Upper lobe of left lung (tissue), 6 donors: Measurements from ENCODE around the gene HIVEP3. TPM values are rescaled to one million over a fixed set of nuclear protein-coding genes. Genes with fewer than 3 reads are reported as not detected.

Experiments
- ATAC-seq, 2 donors: fragments of 200-7000 bp; cut with Tn5 transposase; one replicate each; pipeline ENCODE4 v1.9.1; 2022; ENCODE audit warnings: mild to moderate bottlenecking in 2 of 2, moderate library complexity in 2 of 2; ENCODE audit not compliant: low FRiP score in 2 of 2
- DNase-seq, 2 donors: peaks; one replicate each; pipeline ENCODE4 v3.0.0-alpha.2; 2019 to 2020
- H3K27ac ChIP-seq, 4 donors: fragments of 200-600 bp; sonication (generic); one replicate each; pipeline ENCODE4 v1.5.1; 2016 to 2019
- H3K27me3 ChIP-seq, 4 donors: fragments of 200-600 bp; sonication (generic); one replicate each; pipeline ENCODE4 v1.5.1; 2017 to 2019
- H3K36me3 ChIP-seq, 4 donors: fragments of 200-600 bp; sonication (generic); one replicate each; pipeline ENCODE4 v1.5.1; 2016 to 2019
- H3K4me1 ChIP-seq, 4 donors: fragments of 200-600 bp; sonication (generic); one replicate each; pipeline ENCODE4 v1.5.1; 2018 to 2019
- H3K4me3 ChIP-seq, 4 donors: fragments of 200-600 bp; sonication (generic); one replicate each; pipeline ENCODE4 v1.5.1; 2017 to 2019; ENCODE audit warnings: mild to moderate bottlenecking in 2 of 4, moderate library complexity in 1 of 4
- H3K9me3 ChIP-seq, 4 donors: fragments of 200-600 bp; sonication (generic); one replicate each; pipeline ENCODE4 v1.5.1; 2018 to 2019
- EP300 ChIP-seq, 4 donors: sonication (generic); formaldehyde crosslinking; IDR thresholded peaks; one replicate each; pipeline ENCODE4 v1.5.1; 2017; ENCODE audit warnings: antibody characterized with exemption in 4 of 4, control low read depth in 2 of 4
- POLR2A ChIP-seq, 4 donors: fragments of 450-650 bp; IDR thresholded peaks; one replicate each; pipeline ENCODE4 v1.5.1; 2016 to 2017; ENCODE audit warnings: antibody characterized with exemption in 4 of 4, mild to moderate bottlenecking in 2 of 4
- POLR2AphosphoS5 ChIP-seq, 2 donors: sonication (generic); formaldehyde crosslinking; IDR thresholded peaks; one replicate each; pipeline ENCODE4 v1.5.1; 2017; ENCODE audit warnings: antibody characterized with exemption in 2 of 2
- WGBS, 2 donors: methylation state at CpG; one replicate each; pipeline ENCODE4 v1.1.5; 2017 to 2018; 5-methylcytosine and 5-hydroxymethylcytosine counted together
- total RNA-seq, 6 donors: library from RNA; depleted of rRNA in 4 of 6; stranded (reverse); fragments of >200 nt in 4 of 6; gene quantifications; one replicate each; pipeline versions ENCODE4 v1.1.0 to v1.2.1, GENCODE V29; 2016 to 2021
- TF ChIP-seq, protein P1 (sequence below), 6 experiments: fragments of 450-650 bp in 4 of 6; fragments of 200-600 bp in 2 of 6; sonication (generic) in 2 of 6; IDR thresholded peaks; one replicate each; pipeline ENCODE4 v1.5.1; 2016 to 2019; ENCODE audit warnings: antibody characterized with exemption in 6 of 6
- donor health status: DM: no; HTN: no; CAD: no; lungs with moderate emphysema.
- donor health status: DM: no; HTN: yes; CAD: no; lungs with severe emphysema.

The HIVEP3 gene
- total RNA-seq, 6 donors from 2014 or later = 9.7 to 23.0 (median 11.6) TPM

DNA sequence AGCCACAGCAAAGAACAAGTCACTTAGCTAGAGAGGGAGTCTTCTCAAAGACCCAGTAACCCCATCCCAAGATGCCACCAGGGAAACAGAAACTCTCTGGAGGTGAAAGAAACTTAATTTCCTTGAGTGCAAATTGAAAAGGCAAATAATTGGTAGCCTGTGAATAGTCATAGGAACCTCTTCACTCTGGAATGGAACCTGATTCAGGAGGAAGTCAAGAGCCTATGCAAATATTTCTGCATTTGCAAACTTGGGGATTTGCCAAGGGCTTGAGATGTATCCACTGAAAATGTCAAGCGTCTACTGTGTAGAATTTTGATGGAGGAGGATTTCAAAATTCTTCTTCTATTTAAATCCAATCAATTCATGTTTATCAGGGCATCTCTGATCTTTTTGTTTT lies 5.7 kb downstream of the HIVEP3 start:
- Histone ChIP-seq H3K9me3 (no peaks in the 10 kb centered on the region), H3K36me3 (no peaks in the 10 kb centered on the region), H3K4me3 (no peak overlapping the region), H3K27ac (peak overlapping the region in 2 of 4 donors; percentile 39 to 68), H3K27me3 (no peaks in the 10 kb centered on the region), H3K4me1 (peaks cover 28 to 53% (median 36%) of the 10 kb centered on the region in 4 donors)
- TF ChIP-seq POLR2A (IDR thresholded peaks at IDR 0.05) (no peak), EP300 (IDR thresholded peaks at IDR 0.05) (no peak), POLR2AphosphoS5 (IDR thresholded peaks at IDR 0.05) (no peak)
- TF ChIP-seq, protein P1, sequence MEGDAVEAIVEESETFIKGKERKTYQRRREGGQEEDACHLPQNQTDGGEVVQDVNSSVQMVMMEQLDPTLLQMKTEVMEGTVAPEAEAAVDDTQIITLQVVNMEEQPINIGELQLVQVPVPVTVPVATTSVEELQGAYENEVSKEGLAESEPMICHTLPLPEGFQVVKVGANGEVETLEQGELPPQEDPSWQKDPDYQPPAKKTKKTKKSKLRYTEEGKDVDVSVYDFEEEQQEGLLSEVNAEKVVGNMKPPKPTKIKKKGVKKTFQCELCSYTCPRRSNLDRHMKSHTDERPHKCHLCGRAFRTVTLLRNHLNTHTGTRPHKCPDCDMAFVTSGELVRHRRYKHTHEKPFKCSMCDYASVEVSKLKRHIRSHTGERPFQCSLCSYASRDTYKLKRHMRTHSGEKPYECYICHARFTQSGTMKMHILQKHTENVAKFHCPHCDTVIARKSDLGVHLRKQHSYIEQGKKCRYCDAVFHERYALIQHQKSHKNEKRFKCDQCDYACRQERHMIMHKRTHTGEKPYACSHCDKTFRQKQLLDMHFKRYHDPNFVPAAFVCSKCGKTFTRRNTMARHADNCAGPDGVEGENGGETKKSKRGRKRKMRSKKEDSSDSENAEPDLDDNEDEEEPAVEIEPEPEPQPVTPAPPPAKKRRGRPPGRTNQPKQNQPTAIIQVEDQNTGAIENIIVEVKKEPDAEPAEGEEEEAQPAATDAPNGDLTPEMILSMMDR (IDR thresholded peaks at IDR 0.05) = no peak
- WGBS, 2 donors = 56 to 68% methylated on average over 1 of the region's 1 CpG
- no peak for DNase-seq
- peak in 1 of 2 donors; percentile 41 for ATAC-seq

DNA sequence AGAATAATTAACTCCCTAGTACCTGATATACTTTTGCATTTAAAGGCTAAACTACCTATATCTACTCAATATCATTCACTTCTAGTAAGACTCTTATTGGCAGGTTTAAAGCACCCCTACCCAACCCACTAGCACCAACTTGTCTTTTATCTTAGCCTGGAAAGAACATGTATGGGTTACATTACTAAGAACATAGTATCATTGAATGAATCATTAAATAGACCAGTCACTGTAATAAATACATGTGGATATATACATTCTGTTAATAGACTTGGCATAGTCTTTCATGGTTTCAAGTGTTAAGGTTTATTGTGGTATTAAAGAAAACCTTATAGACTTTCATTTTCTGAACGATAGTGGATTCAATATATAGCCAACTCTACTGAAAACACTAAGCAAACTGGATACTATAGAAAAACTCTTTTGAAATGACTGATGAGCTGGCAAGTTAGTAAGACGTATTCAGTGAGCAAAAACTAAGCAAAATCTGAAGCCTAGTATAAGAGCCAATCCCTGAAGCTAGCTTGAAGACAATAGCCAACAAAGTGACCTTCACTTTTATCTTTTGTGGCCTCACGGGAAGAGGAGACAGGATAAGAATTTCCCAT lies 10.3 kb downstream of the HIVEP3 start:
- peaks cover 0 to 11% (median 5%) of the 10 kb centered on the region in 4 donors for H3K4me1 ChIP-seq
- no peaks in the 10 kb centered on the region for H3K9me3 ChIP-seq
- H3K36me3 ChIP-seq = no peaks in the 10 kb centered on the region
- H3K27me3 ChIP-seq = no peaks in the 10 kb centered on the region
- 70 to 81% methylated on average over 3 of the region's 3 CpGs for WGBS, 2 donors
- H3K27ac ChIP-seq = peak overlapping the region in 1 of 4 donors; percentile 27
- DNase-seq = no peak
- ATAC-seq = no peak
- no peak overlapping the region for H3K4me3 ChIP-seq
- TF ChIP-seq POLR2A (IDR thresholded peaks at IDR 0.05) (no peak), POLR2AphosphoS5 (IDR thresholded peaks at IDR 0.05) (no peak), EP300 (IDR thresholded peaks at IDR 0.05) (no peak)
- TF ChIP-seq, protein P1 (IDR thresholded peaks at IDR 0.05) = no peak

DNA sequence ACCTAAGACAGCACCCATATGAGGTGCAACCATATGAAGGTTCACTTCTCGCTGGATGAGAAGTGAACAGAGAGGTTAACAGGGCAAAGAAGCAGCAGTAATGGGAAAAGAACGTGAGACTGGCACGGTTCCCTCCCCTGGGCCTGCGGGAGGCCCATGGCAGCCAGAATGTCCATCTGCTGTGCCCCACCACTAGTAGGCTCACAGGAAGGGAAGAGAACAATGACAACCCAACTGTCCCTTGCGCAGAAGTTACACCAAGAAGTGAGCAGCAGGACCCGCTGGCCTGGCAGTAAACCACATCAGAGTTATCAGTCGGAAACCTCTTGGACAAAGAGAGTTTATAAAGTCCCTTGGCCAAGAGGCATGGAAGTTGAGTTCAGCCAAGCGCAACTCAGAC lies 11.3 kb downstream of the HIVEP3 start:
- ATAC-seq = no peak
- TF ChIP-seq, protein P1 (IDR thresholded peaks at IDR 0.05) = no peak
- TF ChIP-seq EP300 (IDR thresholded peaks at IDR 0.05) (no peak), POLR2A (IDR thresholded peaks at IDR 0.05) (no peak), POLR2AphosphoS5 (IDR thresholded peaks at IDR 0.05) (no peak)
- H3K4me1 ChIP-seq = peaks cover 4 to 16% (median 12%) of the 10 kb centered on the region in 4 donors
- H3K4me3 ChIP-seq = no peak overlapping the region
- no peaks in the 10 kb centered on the region for H3K27me3 ChIP-seq
- no peaks in the 10 kb centered on the region for H3K9me3 ChIP-seq
- DNase-seq = peak in 1 of 2 donors; percentile 10
- 89 to 97% methylated on average over 8 of the region's 8 CpGs for WGBS, 2 donors
- no peaks in the 10 kb centered on the region for H3K36me3 ChIP-seq
- H3K27ac ChIP-seq = no peak overlapping the region

DNA sequence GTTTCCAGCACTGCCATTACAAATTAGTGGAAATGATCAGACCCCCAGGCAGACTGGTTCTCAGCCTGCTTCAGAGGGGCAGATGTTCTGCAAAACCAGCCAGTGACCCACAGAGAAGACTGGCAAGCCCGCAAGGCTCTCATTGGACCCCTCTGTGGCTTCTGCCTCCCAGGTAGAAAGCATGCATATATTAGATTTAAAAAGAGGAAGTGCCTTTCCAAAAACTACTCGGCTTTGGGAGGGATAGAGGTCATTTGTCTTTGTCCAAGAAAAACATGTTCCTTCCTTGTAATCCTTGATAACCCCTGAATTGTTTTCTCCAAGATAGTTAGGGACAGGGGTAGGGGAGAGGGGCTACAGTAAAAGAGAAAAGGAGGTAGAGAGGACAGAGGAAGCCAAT lies 11.8 kb downstream of the HIVEP3 start:
- WGBS, 2 donors = 54 to 57% methylated on average over 2 of the region's 2 CpGs
- DNase-seq (no peak), ATAC-seq (no peak)
- Histone ChIP-seq H3K27ac (no peak overlapping the region), H3K9me3 (no peaks in the 10 kb centered on the region), H3K27me3 (no peaks in the 10 kb centered on the region), H3K4me3 (no peak overlapping the region), H3K4me1 (peaks cover 9 to 21% (median 15%) of the 10 kb centered on the region in 4 donors), H3K36me3 (no peaks in the 10 kb centered on the region)
- no peak for TF ChIP-seq POLR2AphosphoS5 (IDR thresholded peaks at IDR 0.05)
- TF ChIP-seq, protein P1 (IDR thresholded peaks at IDR 0.05) = no peak
- TF ChIP-seq POLR2A (IDR thresholded peaks at IDR 0.05) = no peak
- TF ChIP-seq EP300 (IDR thresholded peaks at IDR 0.05) = no peak
